Bronchial epithelial cell (primary cell): ENCODE measurements around the gene MORN5. TPM values are rescaled to one million over a fixed set of nuclear protein-coding genes. Genes with fewer than 3 reads are reported as not detected.

Experiments
- DNase-seq: peaks from one replicate; pipeline ENCODE4 v3.0.0-alpha.2; 2010; ENCODE audit warnings: low read depth
- FAIRE-seq: peaks from 2 replicates; lab custom pipeline; 2011; peaks lifted over from hg19 to GRCh38; lab: Jason Lieb, UNC
- H3K27me3 ChIP-seq: 2 replicates; pipeline ENCODE4 v1.5.1; 2011; ENCODE audit warnings: low read length; ENCODE audit not compliant: control insufficient read depth, insufficient read depth
- H3K36me3 ChIP-seq: 2 replicates; pipeline ENCODE4 v1.5.1; 2011; ENCODE audit warnings: low read length; ENCODE audit not compliant: control insufficient read depth, insufficient read depth
- H3K4me3 ChIP-seq: 2 replicates; pipeline ENCODE4 v1.5.1; 2011; ENCODE audit warnings: mild to moderate bottlenecking, low read depth, low read length, control low read depth
- CTCF ChIP-seq: IDR thresholded peaks from 2 replicates; pipeline ENCODE4 v1.5.1; 2011; ENCODE audit warnings: mild to moderate bottlenecking, moderate library complexity, low read length, control low read depth, inconsistent platforms; ENCODE audit not compliant: insufficient read depth, severe bottlenecking
- total RNA-seq: library from RNA; depleted of rRNA; stranded (reverse); fragments of >200 nt; gene quantifications from 2 replicates; pipeline ENCODE4 v1.2.1, GENCODE V29; 2014

Gene MORN5
- total RNA-seq, 1 donor from 2014 or later, result not detected

- Histone ChIP-seq H3K36me3 (peaks cover 7% of the 10 kb centered on the region), H3K4me3 (no peak overlapping the region), H3K27me3 (no peaks in the 10 kb centered on the region)
- FAIRE-seq, result no peak
- no peak for DNase-seq
- TF ChIP-seq CTCF, result no peak
Measured at GRCh38 chr9:122236681-122237080, 77.0 kb downstream of the MORN5 start.

GRCh38 chr9:122239722-122240121 lies 80.0 kb downstream of the MORN5 start:
- FAIRE-seq (no peak), DNase-seq (no peak)
- Histone ChIP-seq H3K36me3 (peaks cover 8% of the 10 kb centered on the region), H3K4me3 (no peak overlapping the region), H3K27me3 (no peaks in the 10 kb centered on the region)
- TF ChIP-seq CTCF, result no peak

DNA sequence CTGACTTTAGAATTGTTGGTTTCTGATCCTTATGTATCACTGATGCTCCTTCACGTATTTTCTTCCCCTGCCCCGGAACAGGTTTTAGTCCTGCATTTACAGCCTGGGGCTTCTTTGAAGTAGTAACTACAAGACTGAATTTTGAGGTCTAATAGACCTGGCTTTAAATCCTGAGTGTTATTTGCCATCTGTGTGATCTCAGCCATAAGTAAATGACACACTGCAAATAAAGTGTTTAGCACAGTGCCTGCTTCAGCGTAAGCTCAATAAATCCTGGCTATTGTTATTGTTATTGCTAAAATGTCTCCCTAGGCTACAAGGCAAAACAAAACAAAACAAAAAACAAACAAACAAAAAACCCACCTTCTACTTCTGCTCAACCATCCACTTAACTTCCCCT lies 84.6 kb downstream of the MORN5 start:
- DNase-seq (no peak), FAIRE-seq (no peak)
- Histone ChIP-seq H3K27me3 (no peaks in the 10 kb centered on the region), H3K36me3 (peaks cover 20% of the 10 kb centered on the region), H3K4me3 (no peak overlapping the region)
- TF ChIP-seq CTCF, result no peak

GRCh38 chr9:122246666-122247065 lies 87.0 kb downstream of the MORN5 start:
- DNase-seq, result no peak
- H3K36me3 ChIP-seq, result peaks cover 16% of the 10 kb centered on the region
- no peak for FAIRE-seq

GRCh38 chr9:122248448-122248865 lies 88.7 kb downstream of the MORN5 start:
- DNase-seq (peak; percentile 88), FAIRE-seq (no peak)
- peaks cover 16% of the 10 kb centered on the region for H3K36me3 ChIP-seq

More at GRCh38 chr9:122246666-122247065, 87.0 kb downstream of the MORN5 start:
- Histone ChIP-seq H3K27me3 (no peaks in the 10 kb centered on the region), H3K4me3 (no peak overlapping the region)
- no peak for TF ChIP-seq CTCF

More at GRCh38 chr9:122248448-122248865, 88.7 kb downstream of the MORN5 start:
- Histone ChIP-seq H3K4me3 (no peak overlapping the region), H3K27me3 (no peaks in the 10 kb centered on the region)
- TF ChIP-seq CTCF, result no peak

Other genes starting within 250 kb of the MORN5 start
- 1.8 and 2.3 TPM in 2 replicates for gene TTLL11, start 66.6 kb upstream of the MORN5 start, total RNA-seq
- gene NDUFA8, start 129 bp upstream of the MORN5 start, total RNA-seq, result 34.2 and 39.4 TPM in 2 replicates
- 0.13 and 0.26 TPM in 2 replicates for gene LHX6, start 69.0 kb downstream of the MORN5 start, total RNA-seq
- gene RBM18, start 104.9 kb downstream of the MORN5 start, total RNA-seq, result 8.4 and 9.5 TPM in 2 replicates
- gene MRRF, start 105.0 kb downstream of the MORN5 start, total RNA-seq, result 30.7 and 52.7 TPM in 2 replicates
- 0.77 and 1.3 TPM in 2 replicates for gene PTGS1, start 211.1 kb downstream of the MORN5 start, total RNA-seq